ENCODE results near the gene RASAL1.

- no peak for TF ChIP-seq CTCF (IDR thresholded peaks at IDR 0.05)
- TF ChIP-seq POLR2A (IDR thresholded peaks at IDR 0.05): no peak
Measured at GRCh38 chr12:113138826-113139225, 3.3 kb upstream of the RASAL1 start.

Measured in heart left ventricle (tissue), 13 donors.